Measurements from ENCODE around the gene ZAP70. TPM values are rescaled to one million over a fixed set of nuclear protein-coding genes. Genes with fewer than 3 reads are reported as not detected.

ZAP70 gene
- total RNA-seq, 1 donor from 2014 or later, result 3.1 TPM

DNA sequence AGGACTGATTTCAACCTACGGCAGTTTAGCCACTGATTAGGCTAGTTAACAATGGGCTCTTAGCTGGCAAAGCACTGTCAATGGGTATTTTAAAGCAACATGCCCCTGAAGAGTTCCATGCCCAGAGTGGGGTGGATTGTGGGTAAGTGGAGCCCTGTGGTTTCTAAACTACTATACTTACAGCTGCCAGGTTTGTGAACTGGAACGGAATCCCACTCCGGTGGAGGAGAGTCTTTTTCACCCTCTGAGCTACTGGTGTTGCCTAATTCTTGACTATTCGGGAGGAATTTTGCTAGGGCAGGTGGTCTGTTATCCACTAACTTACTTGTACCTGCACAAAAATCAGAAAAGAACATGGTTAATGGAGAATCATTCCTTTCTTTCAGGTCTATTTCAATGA lies 52.6 kb downstream of the ZAP70 start:
- H3K4me3 Mint-ChIP-seq, result no peak overlapping the region
- TF ChIP-seq, protein P1, sequence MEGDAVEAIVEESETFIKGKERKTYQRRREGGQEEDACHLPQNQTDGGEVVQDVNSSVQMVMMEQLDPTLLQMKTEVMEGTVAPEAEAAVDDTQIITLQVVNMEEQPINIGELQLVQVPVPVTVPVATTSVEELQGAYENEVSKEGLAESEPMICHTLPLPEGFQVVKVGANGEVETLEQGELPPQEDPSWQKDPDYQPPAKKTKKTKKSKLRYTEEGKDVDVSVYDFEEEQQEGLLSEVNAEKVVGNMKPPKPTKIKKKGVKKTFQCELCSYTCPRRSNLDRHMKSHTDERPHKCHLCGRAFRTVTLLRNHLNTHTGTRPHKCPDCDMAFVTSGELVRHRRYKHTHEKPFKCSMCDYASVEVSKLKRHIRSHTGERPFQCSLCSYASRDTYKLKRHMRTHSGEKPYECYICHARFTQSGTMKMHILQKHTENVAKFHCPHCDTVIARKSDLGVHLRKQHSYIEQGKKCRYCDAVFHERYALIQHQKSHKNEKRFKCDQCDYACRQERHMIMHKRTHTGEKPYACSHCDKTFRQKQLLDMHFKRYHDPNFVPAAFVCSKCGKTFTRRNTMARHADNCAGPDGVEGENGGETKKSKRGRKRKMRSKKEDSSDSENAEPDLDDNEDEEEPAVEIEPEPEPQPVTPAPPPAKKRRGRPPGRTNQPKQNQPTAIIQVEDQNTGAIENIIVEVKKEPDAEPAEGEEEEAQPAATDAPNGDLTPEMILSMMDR (IDR thresholded peaks at IDR 0.05; ENCODE audit: unreplicated experiment), result no peak

DNA sequence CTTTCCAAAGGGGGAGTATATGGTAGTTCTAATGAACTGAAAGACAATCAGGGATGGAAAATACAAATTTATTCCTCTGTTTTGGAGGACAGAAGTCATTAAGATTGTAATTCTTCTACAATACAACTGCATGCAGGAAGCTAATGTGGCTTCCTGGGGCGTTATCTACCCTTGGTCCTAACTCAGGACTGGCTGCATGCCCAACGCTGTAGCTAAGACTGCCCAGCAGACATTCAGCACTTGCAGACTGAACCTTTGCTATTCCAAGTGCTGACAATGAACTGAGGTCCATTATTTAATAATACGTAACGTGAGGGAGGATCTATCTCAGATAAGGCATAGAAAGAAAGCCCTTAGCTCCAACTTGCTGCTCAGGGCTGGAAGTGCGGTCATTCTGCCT lies 53.2 kb downstream of the ZAP70 start:
- no peak overlapping the region for H3K27ac Mint-ChIP-seq
- H3K27me3 Mint-ChIP-seq (ENCODE audit: low read depth), result no peaks in the 10 kb centered on the region
- H3K9me3 Mint-ChIP-seq, result no peaks in the 10 kb centered on the region
- no peak for DNase-seq (ENCODE audit: low spot score in 2 of 2, unreplicated experiment in 2 of 2)
- peaks cover 3% of the 10 kb centered on the region for H3K4me1 Mint-ChIP-seq
- TF ChIP-seq, protein P1 (IDR thresholded peaks at IDR 0.05; ENCODE audit: unreplicated experiment), result no peak
- H3K36me3 Mint-ChIP-seq, result peaks cover 24% of the 10 kb centered on the region
- H3K4me3 Mint-ChIP-seq, result no peak overlapping the region

More for the DNA sequence above, 52.6 kb downstream of the ZAP70 start:
- Mint-ChIP-seq H3K36me3 (peaks cover 21% of the 10 kb centered on the region), H3K9me3 (no peaks in the 10 kb centered on the region), H3K27ac (no peak overlapping the region), H3K4me1 (peaks cover 3% of the 10 kb centered on the region), H3K27me3 (ENCODE audit: low read depth) (no peaks in the 10 kb centered on the region)
- DNase-seq (ENCODE audit: low spot score in 2 of 2, unreplicated experiment in 2 of 2), result no peak

DNA sequence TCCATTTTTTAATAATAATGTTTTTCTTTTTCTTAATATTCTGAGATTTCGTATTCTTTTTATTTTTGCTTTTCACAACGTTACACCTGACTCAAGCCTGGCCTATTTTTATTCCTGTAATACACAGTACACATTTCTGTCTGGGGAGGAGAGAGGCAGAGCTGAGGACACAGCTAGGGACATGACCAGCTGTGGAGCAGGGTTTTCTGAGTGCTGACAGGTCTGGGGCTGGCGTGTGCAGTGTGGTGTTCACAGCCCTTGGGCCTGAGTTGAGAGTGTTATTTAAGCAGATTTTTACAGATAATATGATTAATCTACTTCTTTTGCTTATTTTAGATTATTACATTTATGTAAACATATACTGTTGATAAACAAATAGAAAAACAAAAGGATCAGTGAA lies 55.9 kb downstream of the ZAP70 start:
- H3K4me3 Mint-ChIP-seq, result no peak overlapping the region
- H3K9me3 Mint-ChIP-seq, result no peaks in the 10 kb centered on the region
- DNase-seq (ENCODE audit: low spot score in 2 of 2, unreplicated experiment in 2 of 2), result no peak
- peaks cover 3% of the 10 kb centered on the region for H3K4me1 Mint-ChIP-seq
- TF ChIP-seq, protein P1 (IDR thresholded peaks at IDR 0.05; ENCODE audit: unreplicated experiment), result no peak
- H3K27me3 Mint-ChIP-seq (ENCODE audit: low read depth), result no peaks in the 10 kb centered on the region
- H3K36me3 Mint-ChIP-seq, result peaks cover 23% of the 10 kb centered on the region
- no peak overlapping the region for H3K27ac Mint-ChIP-seq

DNA sequence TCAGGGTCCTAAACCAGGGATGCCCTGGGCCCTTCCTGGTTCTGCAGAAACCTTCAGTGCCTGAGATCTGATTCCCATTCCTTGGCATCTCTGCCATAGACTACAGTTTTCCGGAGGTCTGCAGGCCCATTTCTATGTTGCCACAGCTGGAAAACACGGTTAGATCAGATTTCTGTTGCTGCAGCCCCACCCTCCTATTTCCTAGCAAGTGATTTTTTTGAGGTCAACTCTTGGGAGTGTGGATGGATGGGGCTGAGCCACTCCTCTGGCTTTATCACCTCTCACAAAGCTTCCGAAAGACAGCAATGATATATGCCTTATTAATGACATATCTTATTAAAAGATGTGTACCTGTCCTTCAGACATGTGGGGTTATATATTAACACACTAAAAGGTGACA lies 56.3 kb downstream of the ZAP70 start:
- no peak for DNase-seq (ENCODE audit: low spot score in 2 of 2, unreplicated experiment in 2 of 2)
- H3K4me3 Mint-ChIP-seq, result no peak overlapping the region
- H3K4me1 Mint-ChIP-seq, result peaks cover 3% of the 10 kb centered on the region
- no peaks in the 10 kb centered on the region for H3K9me3 Mint-ChIP-seq
- TF ChIP-seq, protein P1 (IDR thresholded peaks at IDR 0.05; ENCODE audit: unreplicated experiment), result no peak
- H3K27me3 Mint-ChIP-seq (ENCODE audit: low read depth), result no peaks in the 10 kb centered on the region
- H3K27ac Mint-ChIP-seq, result no peak overlapping the region
- H3K36me3 Mint-ChIP-seq, result peaks cover 27% of the 10 kb centered on the region

DNA sequence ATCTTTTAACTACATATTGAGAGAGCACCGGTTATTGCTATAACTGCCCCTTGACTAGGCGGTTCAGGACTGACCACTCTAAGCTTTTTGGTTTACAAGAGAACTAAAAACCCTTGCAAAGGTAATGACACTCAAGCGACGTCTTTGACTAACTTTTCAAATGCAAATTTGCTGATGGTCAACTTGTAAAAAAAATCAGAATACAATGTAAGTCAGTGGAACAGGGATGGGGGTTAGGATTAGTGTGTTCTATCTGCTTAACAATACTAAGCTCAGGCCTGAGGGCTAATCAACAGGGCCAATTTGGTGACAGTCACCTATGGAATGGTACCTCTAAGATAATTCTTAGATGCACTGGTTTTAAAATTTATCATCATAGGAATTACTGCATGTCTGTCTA lies 57.1 kb downstream of the ZAP70 start:
- TF ChIP-seq, protein P1 (IDR thresholded peaks at IDR 0.05; ENCODE audit: unreplicated experiment), result no peak
- no peak overlapping the region for H3K27ac Mint-ChIP-seq
- no peak for DNase-seq (ENCODE audit: low spot score in 2 of 2, unreplicated experiment in 2 of 2)

DNA sequence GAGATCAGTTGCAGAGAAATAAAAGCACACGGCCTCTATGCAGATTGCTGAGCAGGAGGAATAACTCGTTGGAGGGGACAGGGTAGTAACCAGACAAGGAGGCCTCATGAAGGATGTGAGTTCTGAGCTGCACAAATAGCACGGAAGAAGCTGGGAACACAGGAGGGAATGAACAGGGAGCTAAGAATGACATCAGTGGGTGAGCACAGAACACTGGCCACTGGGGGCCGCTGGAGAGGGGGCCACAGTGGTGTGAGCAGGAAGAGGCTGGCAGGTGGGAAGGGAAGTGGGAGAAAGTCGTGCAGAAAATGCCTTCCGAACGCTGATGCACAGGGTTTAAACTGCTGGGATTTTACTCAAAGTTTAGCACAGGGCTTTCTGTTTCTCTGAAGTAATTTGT lies 61.0 kb downstream of the ZAP70 start:
- H3K27me3 Mint-ChIP-seq (ENCODE audit: low read depth), result no peaks in the 10 kb centered on the region
- H3K27ac Mint-ChIP-seq, result no peak overlapping the region
- H3K4me3 Mint-ChIP-seq, result no peak overlapping the region
- H3K9me3 Mint-ChIP-seq, result no peaks in the 10 kb centered on the region
- H3K4me1 Mint-ChIP-seq, result peaks cover 3% of the 10 kb centered on the region
- no peak for DNase-seq (ENCODE audit: low spot score in 2 of 2, unreplicated experiment in 2 of 2)
- H3K36me3 Mint-ChIP-seq, result peaks cover 43% of the 10 kb centered on the region
- TF ChIP-seq, protein P1 (IDR thresholded peaks at IDR 0.05; ENCODE audit: unreplicated experiment), result no peak

More for the DNA sequence above, 57.1 kb downstream of the ZAP70 start:
- H3K4me1 Mint-ChIP-seq, result peaks cover 3% of the 10 kb centered on the region
- H3K27me3 Mint-ChIP-seq (ENCODE audit: low read depth), result no peaks in the 10 kb centered on the region
- no peaks in the 10 kb centered on the region for H3K9me3 Mint-ChIP-seq
- H3K36me3 Mint-ChIP-seq, result peaks cover 25% of the 10 kb centered on the region
- no peak overlapping the region for H3K4me3 Mint-ChIP-seq
